Measurements from ENCODE around the gene KCNK4. TPM values are rescaled to one million over a fixed set of nuclear protein-coding genes. Genes with fewer than 3 reads are reported as not detected.
A peak's percentile ranks its signal among the peaks of the same experiment; 100 is the strongest.

KCNK4 gene
- total RNA-seq, 1 experiment from 2014 or later: 0.07 TPM

- peak; percentile 63 for DNase-seq (ENCODE audit: low spot score)
These were observed 22.1 kb upstream of the KCNK4 start for GRCh38 chr11:64268893-64269539.

DNA sequence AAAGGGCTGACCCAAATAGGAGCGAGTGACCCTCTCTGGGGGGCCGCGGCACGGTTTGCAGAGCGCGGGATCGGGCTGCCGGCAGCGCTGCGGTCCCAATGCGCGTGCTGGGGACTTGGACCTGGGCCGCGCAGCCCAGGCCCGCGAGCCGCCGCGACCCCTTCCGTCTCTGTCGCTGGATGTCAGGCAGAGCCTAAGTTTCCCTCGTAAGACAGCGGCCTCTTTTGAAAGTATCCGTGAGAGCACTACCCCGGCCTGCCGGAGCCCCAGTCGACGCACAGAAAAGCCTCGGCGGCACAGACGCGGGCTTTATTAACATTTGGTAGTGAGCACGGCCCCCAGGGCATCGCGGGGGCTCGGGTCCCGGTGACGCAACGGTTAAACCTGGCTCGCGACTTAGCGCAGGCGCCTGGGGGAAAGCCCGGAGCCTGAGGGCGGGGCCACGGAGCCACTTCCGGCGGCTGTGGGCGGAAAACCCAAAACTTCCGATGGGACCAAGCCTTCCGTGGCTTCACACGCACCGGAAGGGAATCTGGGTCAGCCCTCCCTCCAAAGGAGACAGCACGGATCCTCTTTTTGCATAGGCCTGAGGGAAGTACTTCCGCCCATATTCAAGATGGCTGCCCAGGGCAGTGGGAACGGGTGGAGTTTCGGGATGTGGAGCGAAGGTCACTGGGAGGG, 21.4 kb upstream of the KCNK4 start:
- peak; percentile 98 for DNase-seq (ENCODE audit: low spot score)

- no peak for DNase-seq (ENCODE audit: low spot score)
These were observed 15.9 kb upstream of the KCNK4 start for GRCh38 chr11:64275031-64275800.

DNA sequence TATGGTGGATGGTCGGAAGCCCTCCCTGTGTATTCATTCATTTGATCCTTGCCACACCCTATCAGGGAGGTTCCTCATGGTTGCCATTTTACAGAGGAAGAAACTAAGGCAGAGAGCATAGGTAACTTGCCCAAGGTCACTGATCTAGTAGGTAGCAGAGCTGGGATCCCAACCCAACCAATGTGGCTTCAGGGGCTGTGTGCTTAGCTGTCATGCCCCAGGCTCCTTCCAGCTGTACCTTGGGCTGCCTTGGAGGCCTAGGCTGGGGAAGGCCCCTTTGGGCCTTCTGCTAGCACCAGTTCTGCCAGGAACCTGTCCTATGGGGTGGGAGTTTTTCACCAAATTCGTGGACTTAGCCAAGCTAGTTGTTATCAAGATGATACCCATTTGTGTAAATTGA, 15.3 kb upstream of the KCNK4 start:
- no peak for DNase-seq (ENCODE audit: low spot score)

- DNase-seq (ENCODE audit: low spot score): peak; percentile 96
These were observed 14.3 kb upstream of the KCNK4 start for GRCh38 chr11:64276653-64277431.

DNA sequence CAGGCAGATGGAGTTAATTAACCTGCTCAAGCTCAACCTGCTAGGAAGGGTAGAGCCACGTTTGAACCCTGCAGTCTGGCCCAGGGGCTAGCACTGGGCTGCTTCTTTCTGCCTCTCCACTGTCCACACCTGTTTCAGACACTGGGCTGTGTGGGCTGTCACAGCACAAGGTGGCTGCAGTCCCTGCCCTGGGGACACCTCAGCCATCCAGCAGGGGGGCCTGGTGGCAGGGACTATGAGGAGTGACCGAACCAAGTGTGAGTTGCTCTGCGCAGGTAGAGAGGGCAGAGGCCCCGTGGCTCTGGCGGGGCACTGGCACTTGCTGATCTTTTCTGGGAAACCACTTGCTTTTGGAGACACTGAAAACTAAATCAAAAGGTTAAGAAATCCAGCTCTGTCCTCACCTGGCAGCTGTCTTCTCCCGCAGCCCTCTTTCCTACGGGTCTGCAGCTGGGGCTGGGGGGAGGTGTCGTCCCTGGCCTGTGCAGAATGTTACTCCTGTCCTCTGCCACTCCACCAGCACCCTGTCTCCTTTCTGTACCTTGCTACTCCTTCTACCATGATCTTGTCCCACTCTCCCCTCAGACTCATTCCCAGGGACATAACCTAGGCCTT, 12.4 kb upstream of the KCNK4 start:
- no peak for DNase-seq (ENCODE audit: low spot score)

DNA sequence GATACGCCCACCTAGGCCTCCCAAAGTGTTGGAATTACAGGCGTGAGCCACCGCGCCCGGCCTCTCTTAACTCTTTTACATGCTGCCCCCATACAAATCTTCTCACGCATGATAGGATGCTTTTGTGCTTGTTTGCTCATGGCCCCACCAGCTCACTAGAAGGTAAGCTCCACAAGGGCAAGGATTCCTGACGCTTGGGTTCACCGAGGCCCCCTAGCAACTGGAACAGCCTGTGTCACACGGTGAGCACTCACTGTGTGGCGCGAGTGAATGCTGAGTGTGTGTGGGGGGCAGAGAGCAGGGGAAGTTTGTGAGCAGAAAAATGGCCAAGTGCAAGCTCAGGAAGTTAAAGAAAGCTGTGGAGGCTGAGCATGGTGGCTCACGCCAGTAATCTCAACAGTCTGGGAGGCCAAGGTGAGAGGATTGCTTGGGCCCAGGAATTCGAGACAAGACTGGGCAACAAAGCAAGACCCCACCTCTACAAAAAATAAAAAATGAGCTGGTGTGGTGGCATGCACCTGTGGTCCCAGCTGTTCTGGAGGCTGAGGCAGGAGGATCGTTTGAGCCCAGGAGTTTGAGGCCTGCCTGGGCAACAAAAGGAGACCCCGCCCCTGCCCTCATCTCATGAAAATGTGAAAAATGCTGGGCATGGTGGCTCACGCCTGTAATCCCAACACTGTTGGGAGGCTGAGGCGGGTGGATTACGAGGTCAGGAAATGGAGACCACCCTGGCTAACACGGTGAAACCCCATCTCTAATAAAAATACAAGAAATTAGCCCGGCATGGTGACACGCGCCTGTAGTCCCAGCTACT, 8.9 kb upstream of the KCNK4 start:
- no peak for DNase-seq (ENCODE audit: low spot score)

GRCh38 chr11:64283092-64283491, 8.0 kb upstream of the KCNK4 start:
- no peak for DNase-seq (ENCODE audit: low spot score)

- peak; percentile 87 for DNase-seq (ENCODE audit: low spot score)
These were observed 6.8 kb upstream of the KCNK4 start, which contains the start of gene BAD for GRCh38 chr11:64284048-64284961. BAD (minus strand) TSS chr11:64284665; CDS start chr11:64284368, 297 bp downstream.

DNA sequence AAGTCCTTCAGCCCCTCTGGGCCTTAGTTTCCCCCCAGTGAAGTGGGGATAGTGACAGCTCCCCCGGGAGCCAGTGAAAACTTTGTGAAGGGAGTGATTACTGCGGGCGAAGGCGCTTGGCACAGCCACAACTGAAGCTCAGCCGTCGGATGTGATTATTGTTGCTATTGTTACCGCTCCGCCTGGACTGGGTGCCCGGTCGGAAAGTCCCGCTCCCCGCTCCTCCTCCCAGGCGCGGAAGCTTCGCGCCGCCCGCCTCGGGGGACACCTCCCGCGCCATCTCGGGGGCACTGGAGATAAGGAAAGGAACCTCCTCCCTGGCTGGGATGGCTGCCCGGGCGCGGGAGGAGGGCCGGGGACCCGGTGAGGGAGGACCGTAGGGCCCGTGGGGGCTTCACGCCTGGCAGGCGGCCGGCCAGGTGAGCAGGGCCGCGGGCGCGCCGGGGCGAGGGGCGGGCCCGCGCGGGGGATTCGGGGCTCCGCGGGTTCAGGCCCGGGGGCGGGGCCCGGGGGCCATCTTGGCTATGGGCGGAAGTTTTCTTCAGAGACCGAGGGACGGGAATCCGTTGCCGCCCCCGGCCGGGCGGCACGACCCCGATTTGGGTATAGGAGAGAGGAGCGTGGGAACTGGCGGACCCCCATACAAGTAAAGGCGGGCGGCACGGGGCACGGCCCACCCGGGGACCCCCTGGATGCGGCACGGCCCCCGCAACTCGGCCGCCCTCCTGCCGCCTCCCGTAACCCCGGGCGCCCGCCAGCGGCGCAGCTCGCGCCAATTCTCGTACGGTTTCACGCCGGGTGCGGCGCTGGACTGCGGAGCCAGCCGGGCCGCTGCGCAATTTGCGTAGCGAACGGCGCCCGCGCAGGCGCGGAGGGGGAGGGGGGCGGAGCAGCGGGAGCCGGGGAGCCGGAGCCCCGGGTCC, 5.9 kb upstream of the KCNK4 start, which contains the start of gene GPR137:
TSS of gene GPR137 (plus strand) at position 887 of the 923 bp plus-strand sequence. CDS start 677 bp downstream, outside the sequence.
- peak; percentile 57 for DNase-seq (ENCODE audit: low spot score)

DNA sequence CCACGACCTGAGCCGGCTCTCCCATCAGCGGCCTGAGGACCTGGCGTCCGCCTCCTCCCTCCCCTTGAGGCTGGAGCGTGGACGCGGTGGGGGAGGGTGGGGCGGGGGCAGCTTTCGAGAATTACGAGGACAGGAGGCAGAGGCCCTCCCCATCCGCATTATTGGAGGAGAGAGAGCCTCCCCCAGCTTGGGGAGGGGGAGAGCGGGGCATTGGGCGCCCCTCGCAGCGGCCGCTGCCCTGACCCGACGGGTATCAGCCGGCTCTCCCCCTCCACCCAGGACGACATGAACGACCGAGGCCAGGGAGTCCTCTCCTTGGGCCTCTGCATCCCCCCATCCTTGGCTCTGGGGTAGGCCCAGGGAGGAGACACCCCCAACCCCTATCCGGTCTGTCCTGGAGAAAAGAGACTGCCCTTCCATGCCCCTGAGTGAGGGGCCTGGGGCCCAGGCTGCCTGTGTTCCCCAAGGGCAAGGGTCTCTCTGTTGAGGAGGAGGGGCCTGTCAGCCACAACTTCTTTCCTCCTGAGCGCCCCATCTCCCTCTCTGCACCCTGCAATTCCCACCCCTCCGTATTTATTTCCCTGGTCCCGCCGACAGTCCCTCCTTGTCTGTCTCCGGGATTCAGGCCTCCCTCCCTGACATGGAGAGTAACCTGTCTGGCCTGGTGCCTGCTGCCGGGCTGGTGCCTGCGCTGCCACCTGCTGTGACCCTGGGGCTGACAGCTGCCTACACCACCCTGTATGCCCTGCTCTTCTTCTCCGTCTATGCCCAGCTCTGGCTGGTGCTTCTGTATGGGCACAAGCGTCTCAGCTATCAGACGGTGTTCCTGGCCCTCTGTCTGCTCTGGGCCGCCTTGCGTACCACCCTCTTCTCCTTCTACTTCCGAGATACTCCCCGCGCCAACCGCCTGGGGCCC, 5.0 kb upstream of the KCNK4 start:
- DNase-seq (ENCODE audit: low spot score): peak; percentile 29

GRCh38 chr11:64286801-64287159, 4.3 kb upstream of the KCNK4 start:
- DNase-seq (ENCODE audit: low spot score): no peak

GRCh38 chr11:64287676-64288352, 3.3 kb upstream of the KCNK4 start:
- no peak for DNase-seq (ENCODE audit: low spot score)

- no peak for DNase-seq (ENCODE audit: low spot score)
These were observed 2.8 kb upstream of the KCNK4 start for GRCh38 chr11:64288353-64288750.

DNA sequence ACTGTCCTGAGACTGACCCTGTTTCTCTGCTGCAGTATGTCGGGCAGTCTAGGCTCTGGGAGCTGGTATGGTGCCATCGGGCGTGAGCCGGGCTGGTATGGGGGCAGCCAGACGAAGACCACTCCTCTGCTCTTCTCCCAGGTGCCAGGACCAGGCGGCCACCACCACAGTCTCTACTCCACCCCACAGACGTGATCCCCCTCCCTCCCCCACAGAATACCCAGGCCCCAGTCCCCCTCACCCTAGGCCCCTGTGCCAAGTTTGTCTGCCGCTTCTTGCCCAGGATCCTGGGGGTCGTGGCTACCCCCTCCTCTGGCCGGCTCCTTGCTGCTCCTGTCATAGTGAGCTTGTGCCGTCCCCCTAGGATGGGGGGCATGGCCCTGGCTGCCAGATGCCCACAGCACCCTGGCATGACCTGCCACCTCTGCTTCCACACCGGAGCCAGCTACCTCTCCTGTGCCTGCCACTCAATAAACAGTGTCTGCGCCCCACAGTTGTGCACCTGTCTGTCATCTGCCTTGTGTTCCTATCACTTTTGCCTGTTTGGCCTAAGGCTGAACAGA, 2.0 kb upstream of the KCNK4 start:
- DNase-seq (ENCODE audit: low spot score): no peak
